Neuronal stem cell (in vitro differentiated cells): Measurements from ENCODE around the gene PKDREJ.
A peak's percentile ranks its signal among the peaks of the same experiment; 100 is the strongest.

ENCODE experiments used
- DNase-seq: peaks from one replicate; pipeline ENCODE4 v3.0.0-alpha.2; 2013; ENCODE audit warnings: low spot score
- H2AFZ ChIP-seq: one replicate; pipeline ENCODE4 v1.6.1; 2013; ENCODE audit warnings: mild to moderate bottlenecking, low read length, inconsistent platforms
- H2AK5ac ChIP-seq: 2 replicates; pipeline ENCODE4 v1.6.1; 2013; ENCODE audit warnings: low read depth, mild to moderate bottlenecking, inconsistent platforms, low read length, moderate library complexity, mixed read lengths
- H2BK120ac ChIP-seq: 2 replicates; pipeline ENCODE4 v1.6.1; 2013; ENCODE audit warnings: low read depth, mild to moderate bottlenecking, inconsistent platforms, low read length, moderate library complexity, mixed read lengths
- H2BK12ac ChIP-seq: one replicate; pipeline ENCODE4 v1.6.1; 2013; ENCODE audit warnings: low read length, inconsistent platforms
- H2BK15ac ChIP-seq: 2 replicates; pipeline ENCODE4 v1.6.1; 2013; ENCODE audit warnings: mild to moderate bottlenecking, low read length, inconsistent platforms, mixed read lengths
- H2BK5ac ChIP-seq: one replicate; pipeline ENCODE4 v1.6.1; 2013; ENCODE audit warnings: inconsistent platforms, mild to moderate bottlenecking, low read length, moderate library complexity
- H3K14ac ChIP-seq: one replicate; pipeline ENCODE4 v1.6.1; 2013; ENCODE audit warnings: low read length, inconsistent platforms
- H3K18ac ChIP-seq: 2 replicates; pipeline ENCODE4 v1.6.1; 2013; ENCODE audit warnings: low read length, inconsistent platforms
- H3K23ac ChIP-seq: 2 replicates; pipeline ENCODE4 v1.6.1; 2013; ENCODE audit warnings: low read depth, mild to moderate bottlenecking, mixed read lengths, low read length, inconsistent platforms; ENCODE audit not compliant: poor library complexity
- H3K27ac ChIP-seq: replicated peaks from 3 replicates; pipeline ENCODE4 v1.5.1; 2013; ENCODE audit warnings: low read length, inconsistent platforms
- H3K27me3 ChIP-seq, 3 experiments: 2 replicates each; pipeline ENCODE4 v1.6.1; 2013; ENCODE audit warnings: low read length in 3 of 3, mild to moderate bottlenecking in 2 of 3, inconsistent platforms in 1 of 3, low read depth in 1 of 3, mixed read lengths in 1 of 3, moderate library complexity in 1 of 3; ENCODE audit not compliant: control insufficient read depth in 3 of 3, insufficient read depth in 3 of 3
- H3K36me3 ChIP-seq, 2 donors: replicated peaks in 1 of 2; 2 replicates each; pipeline ENCODE4 v1.6.1; 2013; ENCODE audit warnings: low read length in 2 of 2; ENCODE audit not compliant: control insufficient read depth in 2 of 2, insufficient read depth in 2 of 2
- H3K4ac ChIP-seq: 2 replicates; pipeline ENCODE4 v1.6.1; 2013; ENCODE audit warnings: inconsistent platforms, mild to moderate bottlenecking, low read length, moderate library complexity
- H3K4me1 ChIP-seq, 2 donors: 1 replicate in 1 of 2; 2 replicates in 1 of 2; pipeline ENCODE4 v1.6.1; 2013; ENCODE audit warnings: low read length in 2 of 2, low read depth in 1 of 2; ENCODE audit not compliant: control insufficient read depth in 2 of 2, insufficient read depth in 1 of 2
- H3K4me2 ChIP-seq: one replicate; pipeline ENCODE4 v1.6.1; 2013; ENCODE audit warnings: mild to moderate bottlenecking, low read length, inconsistent platforms; ENCODE audit not compliant: insufficient read depth, poor library complexity, severe bottlenecking
- H3K4me3 ChIP-seq, 2 donors: 2 replicates each; pipeline ENCODE4 v1.5.1; 2013; ENCODE audit warnings: low read length in 2 of 2, mild to moderate bottlenecking in 2 of 2, inconsistent platforms in 1 of 2, moderate library complexity in 1 of 2
- H3K79me1 ChIP-seq: one replicate; pipeline ENCODE4 v1.6.1; 2013; ENCODE audit warnings: low read depth, mild to moderate bottlenecking, inconsistent platforms, low read length, moderate library complexity
- H3K9ac ChIP-seq: one replicate; pipeline ENCODE4 v1.6.1; 2013; ENCODE audit warnings: mild to moderate bottlenecking, low read depth, low read length, inconsistent platforms; ENCODE audit not compliant: poor library complexity
- H3K9me3 ChIP-seq, 2 donors: replicated peaks in 1 of 2; 2 replicates each; pipeline versions ENCODE3 to v1.6.1; 2013; ENCODE audit warnings: low read length in 2 of 2, mild to moderate bottlenecking in 2 of 2, inconsistent platforms in 1 of 2, low read depth in 1 of 2, mixed read lengths in 1 of 2, moderate library complexity in 1 of 2; ENCODE audit not compliant: control insufficient read depth in 2 of 2, insufficient read depth in 1 of 2
- H4K8ac ChIP-seq: one replicate; pipeline ENCODE4 v1.6.1; 2013; ENCODE audit warnings: low read depth, mild to moderate bottlenecking, inconsistent platforms, low read length, moderate library complexity
- H4K91ac ChIP-seq: one replicate; pipeline ENCODE4 v1.6.1; 2013; ENCODE audit warnings: low read length, low read depth, mild to moderate bottlenecking, inconsistent platforms; ENCODE audit not compliant: poor library complexity
- WGBS, 2 donors: extraction: QIAGEN DNeasy Blood & Tissue Kit; methylation state at CpG; one replicate each; pipeline ENCODE4 v1.1.7; 2013; ENCODE audit warnings: missing lambda C conversion rate in 2 of 2, mixed read lengths in 1 of 2; ENCODE audit not compliant: insufficient read length in 2 of 2, insufficient replicate concordance in 1 of 2; ENCODE audit errors: extremely low coverage in 2 of 2; 5-methylcytosine and 5-hydroxymethylcytosine counted together

PKDREJ gene

GRCh38 chr22:46276563-46276962, 13.4 kb upstream of the PKDREJ start:
- no peak overlapping the region for H3K27ac ChIP-seq
- no peak overlapping the region for H3K18ac ChIP-seq
- DNase-seq = no peak
- WGBS, 2 donors = no CpG with 5 or more reads among the region's 7 CpGs
- H2BK12ac ChIP-seq = no peak overlapping the region
- peaks cover 2% of the 10 kb centered on the region for H3K79me1 ChIP-seq
- H3K9ac ChIP-seq = no peak overlapping the region
- peaks cover 26 to 95% of the 10 kb centered on the region in 2 donors for H3K36me3 ChIP-seq
- no peak overlapping the region for H3K14ac ChIP-seq
- H2AFZ ChIP-seq = no peak overlapping the region
- H3K27me3 ChIP-seq = no peaks in the 10 kb centered on the region
- H4K91ac ChIP-seq = no peak overlapping the region
- no peaks in the 10 kb centered on the region for H3K4me1 ChIP-seq
- H3K9me3 ChIP-seq = peaks cover 2 to 8% of the 10 kb centered on the region in 2 donors
- no peak overlapping the region for H3K4me2 ChIP-seq
- no peak overlapping the region for H2BK5ac ChIP-seq
- H2BK15ac ChIP-seq = no peak overlapping the region
- H4K8ac ChIP-seq = no peak overlapping the region
- no peak overlapping the region for H3K4ac ChIP-seq
- H2BK120ac ChIP-seq = no peak overlapping the region
- H2AK5ac ChIP-seq = no peak overlapping the region
- no peak overlapping the region for H3K23ac ChIP-seq
- H3K4me3 ChIP-seq = no peak overlapping the region

- H4K91ac ChIP-seq = no peak overlapping the region
- H2AFZ ChIP-seq = no peak overlapping the region
- no peaks in the 10 kb centered on the region for H3K4me1 ChIP-seq
- H3K4me3 ChIP-seq = no peak overlapping the region
- no peaks in the 10 kb centered on the region for H3K27me3 ChIP-seq
- H3K9me3 ChIP-seq = peaks cover 2 to 8% of the 10 kb centered on the region in 2 donors
- peaks cover 25 to 87% of the 10 kb centered on the region in 2 donors for H3K36me3 ChIP-seq
- H3K27ac ChIP-seq = no peak overlapping the region
- no peak overlapping the region for H4K8ac ChIP-seq
- H3K9ac ChIP-seq = no peak overlapping the region
- H2AK5ac ChIP-seq = no peak overlapping the region
- DNase-seq = no peak
- H2BK12ac ChIP-seq = no peak overlapping the region
- WGBS, 2 donors = no CpG with 5 or more reads among the region's 3 CpGs
- H3K79me1 ChIP-seq = no peaks in the 10 kb centered on the region
- no peak overlapping the region for H3K14ac ChIP-seq
- H2BK5ac ChIP-seq = no peak overlapping the region
- no peak overlapping the region for H3K4ac ChIP-seq
- H3K18ac ChIP-seq = no peak overlapping the region
- no peak overlapping the region for H2BK120ac ChIP-seq
- H3K23ac ChIP-seq = no peak overlapping the region
- no peak overlapping the region for H3K4me2 ChIP-seq
- H2BK15ac ChIP-seq = no peak overlapping the region
Observed at GRCh38 chr22:46275455-46276122, 12.4 kb upstream of the PKDREJ start.

GRCh38 chr22:46274381-46274780, 11.2 kb upstream of the PKDREJ start:
- Histone ChIP-seq H4K8ac (no peak overlapping the region), H2BK15ac (no peak overlapping the region), H2BK120ac (no peak overlapping the region), H3K36me3 (peaks cover 23 to 80% of the 10 kb centered on the region in 2 donors), H3K23ac (no peak overlapping the region), H2BK12ac (no peak overlapping the region), H3K18ac (no peak overlapping the region), H3K79me1 (no peaks in the 10 kb centered on the region), H3K27me3 (no peaks in the 10 kb centered on the region), H2AFZ (no peak overlapping the region), H3K9me3 (peaks cover 2 to 8% of the 10 kb centered on the region in 2 donors), H3K14ac (no peak overlapping the region), H3K4ac (no peak overlapping the region), H3K4me2 (no peak overlapping the region), H3K27ac (no peak overlapping the region), H3K4me1 (no peaks in the 10 kb centered on the region), H4K91ac (no peak overlapping the region), H3K4me3 (no peak overlapping the region), H2AK5ac (no peak overlapping the region), H2BK5ac (no peak overlapping the region), H3K9ac (no peak overlapping the region)
- DNase-seq = no peak
- no CpG with 5 or more reads among the region's 8 CpGs for WGBS, 2 donors

GRCh38 chr22:46273432-46274148, 10.4 kb upstream of the PKDREJ start:
- H3K4me1 ChIP-seq = no peaks in the 10 kb centered on the region
- H3K79me1 ChIP-seq = no peaks in the 10 kb centered on the region
- H3K9me3 ChIP-seq = peaks cover 2 to 8% of the 10 kb centered on the region in 2 donors
- H2BK15ac ChIP-seq = no peak overlapping the region
- H4K91ac ChIP-seq = no peak overlapping the region
- H3K27me3 ChIP-seq = no peaks in the 10 kb centered on the region
- no peak for DNase-seq
- H3K36me3 ChIP-seq = peaks cover 21 to 77% of the 10 kb centered on the region in 2 donors
- H4K8ac ChIP-seq = no peak overlapping the region
- no peak overlapping the region for H2BK12ac ChIP-seq
- H3K4me2 ChIP-seq = no peak overlapping the region
- H3K14ac ChIP-seq = no peak overlapping the region
- no peak overlapping the region for H3K9ac ChIP-seq
- no CpG with 5 or more reads among the region's 12 CpGs for WGBS, 2 donors
- H3K4ac ChIP-seq = no peak overlapping the region
- H2AK5ac ChIP-seq = no peak overlapping the region
- H2BK5ac ChIP-seq = peak overlapping the region; percentile 59
- no peak overlapping the region for H3K27ac ChIP-seq
- H2AFZ ChIP-seq = no peak overlapping the region
- H2BK120ac ChIP-seq = no peak overlapping the region
- H3K18ac ChIP-seq = no peak overlapping the region
- peak overlapping the region; percentile 61 for H3K23ac ChIP-seq
- H3K4me3 ChIP-seq = peak overlapping the region in 1 of 2 donors; percentile 25
